Small intestine (tissue), 7 donors: ENCODE data around the gene PCDHB10. TPM values are rescaled to one million over a fixed set of nuclear protein-coding genes. Genes with fewer than 3 reads are reported as not detected.
"Not testable (repeated sequence)": the region's sequence is repeated elsewhere in the genome, so short reads cannot be mapped to it uniquely, and the experiment has no call there.

Experiments used
- DNase-seq, 2 donors: peaks; one replicate each; pipeline versions ENCODE4 v3.0.0 to v3.0.0-alpha.2; 2013
- FAIRE-seq: peaks from 2 replicates; lab custom pipeline; 2012; peaks lifted over from hg19 to GRCh38; lab: Jason Lieb, UNC
- H3K27ac ChIP-seq, 3 donors: one replicate each; pipeline ENCODE4 v1.5.1; 2013; ENCODE audit warnings: low read length in 2 of 3, mild to moderate bottlenecking in 2 of 3, control low read depth in 1 of 3, inconsistent platforms in 1 of 3, low read depth in 1 of 3, moderate library complexity in 1 of 3
- H3K27me3 ChIP-seq, 3 donors: one replicate each; pipeline ENCODE4 v1.6.1; 2013; ENCODE audit warnings: low read length in 3 of 3, inconsistent platforms in 1 of 3; ENCODE audit not compliant: control insufficient read depth in 3 of 3, insufficient read depth in 3 of 3
- H3K36me3 ChIP-seq, 3 donors: one replicate each; pipeline ENCODE4 v1.6.1; 2013; ENCODE audit warnings: low read length in 3 of 3, inconsistent platforms in 1 of 3, low read depth in 1 of 3, mild to moderate bottlenecking in 1 of 3, moderate library complexity in 1 of 3; ENCODE audit not compliant: control insufficient read depth in 3 of 3, insufficient read depth in 2 of 3
- H3K4me1 ChIP-seq, 3 donors: one replicate each; pipeline ENCODE4 v1.6.1; 2013; ENCODE audit warnings: low read length in 2 of 3, inconsistent platforms in 1 of 3, low read depth in 1 of 3, mild to moderate bottlenecking in 1 of 3, moderate library complexity in 1 of 3; ENCODE audit not compliant: control insufficient read depth in 3 of 3, insufficient read depth in 2 of 3
- H3K4me3 ChIP-seq, 3 donors: one replicate each; pipeline ENCODE4 v1.5.1; 2013; ENCODE audit warnings: low read length in 3 of 3, control low read depth in 1 of 3, inconsistent platforms in 1 of 3, low read depth in 1 of 3, mild to moderate bottlenecking in 1 of 3, moderate library complexity in 1 of 3
- H3K9me3 ChIP-seq, 2 donors: one replicate each; pipeline ENCODE4 v1.6.1; 2013; ENCODE audit warnings: low read depth in 1 of 2, low read length in 1 of 2; ENCODE audit not compliant: control insufficient read depth in 2 of 2, insufficient read depth in 1 of 2
- WGBS, 3 donors: extraction: QIAGEN DNeasy Blood & Tissue Kit; methylation state at CpG; one replicate each; pipeline ENCODE4 v1.1.7; 2013; 5-methylcytosine and 5-hydroxymethylcytosine counted together
- polyA plus RNA-seq, 4 donors: library from polyadenylated mRNA; stranded (reverse) in 3 of 4; unstranded in 1 of 4; fragments of 200-250 nt in 3 of 4; fragments of 120-200 nt in 1 of 4; gene quantifications; one replicate each; pipeline versions ENCODE4 v1.2.1 to v1.2.3, GENCODE V29; 2013
- donor health status: healthy with polysubstance abuse.
- donor health status: control.
- donor health status: control.
- donor health status: Bipolar disorder and iron deficiency.
- donor health status: healthy.

Gene PCDHB10
- polyA plus RNA-seq, 4 donors, result 1.1 to 1.3 TPM; not detected in 2

GRCh38 chr5:141157356-141157755 lies 34.8 kb upstream of the PCDHB10 start:
- not testable (repeated sequence) for FAIRE-seq, H3K27me3 ChIP-seq, H3K4me1 ChIP-seq, H3K27ac ChIP-seq, H3K4me3 ChIP-seq, H3K36me3 ChIP-seq, DNase-seq
- H3K9me3 ChIP-seq, result peaks cover 0 to 30% of the 10 kb centered on the region in 2 donors
- WGBS, 3 donors, result 40 to 70% (median 59%) methylated on average over 25 to 38 of the region's 38 CpGs

- not testable (repeated sequence) for H3K36me3 ChIP-seq, H3K4me1 ChIP-seq, H3K4me3 ChIP-seq, H3K27ac ChIP-seq, H3K27me3 ChIP-seq, DNase-seq, FAIRE-seq
- peaks cover 0 to 29% of the 10 kb centered on the region in 2 donors for H3K9me3 ChIP-seq
- 40 to 70% (median 62%) methylated on average over 15 to 22 of the region's 28 CpGs for whole genome bisulfite sequencing, 3 donors
Observed at GRCh38 chr5:141157901-141158300, 34.3 kb upstream of the PCDHB10 start.

- DNase-seq, result peak; percentile 1 to 11
- Histone ChIP-seq H3K9me3 (peaks cover 0 to 20% of the 10 kb centered on the region in 2 donors), H3K36me3 (no peaks in the 10 kb centered on the region), H3K27ac (no peak within 1 kb of the TSS), H3K4me1 (no peaks in the 10 kb centered on the region), H3K4me3 (peak within 1 kb of the TSS in 1 of 3 donors; percentile 12), H3K27me3 (no peaks in the 10 kb centered on the region)
- WGBS, 3 donors, result 33 to 48% (median 36%) methylated on average over 20 of the region's 20 CpGs
- no peak for FAIRE-seq
Observed at GRCh38 chr5:141172381-141173204, 19.6 kb upstream of the PCDHB10 start, which contains the start of gene PCDHB7. Gene PCDHB7, plus strand, starts transcription at chr5:141172644. Its CDS starts 192 bp downstream, at chr5:141172836.

GRCh38 chr5:141174291-141175104 lies 17.7 kb upstream of the PCDHB10 start:
- not testable (repeated sequence) for H3K27me3 ChIP-seq, H3K4me1 ChIP-seq, FAIRE-seq, H3K36me3 ChIP-seq, DNase-seq, H3K27ac ChIP-seq, H3K4me3 ChIP-seq
- H3K9me3 ChIP-seq, result peaks cover 0 to 24% of the 10 kb centered on the region in 2 donors
- 49 to 72% (median 63%) methylated on average over 52 to 79 of the region's 79 CpGs for WGBS, 3 donors

DNA sequence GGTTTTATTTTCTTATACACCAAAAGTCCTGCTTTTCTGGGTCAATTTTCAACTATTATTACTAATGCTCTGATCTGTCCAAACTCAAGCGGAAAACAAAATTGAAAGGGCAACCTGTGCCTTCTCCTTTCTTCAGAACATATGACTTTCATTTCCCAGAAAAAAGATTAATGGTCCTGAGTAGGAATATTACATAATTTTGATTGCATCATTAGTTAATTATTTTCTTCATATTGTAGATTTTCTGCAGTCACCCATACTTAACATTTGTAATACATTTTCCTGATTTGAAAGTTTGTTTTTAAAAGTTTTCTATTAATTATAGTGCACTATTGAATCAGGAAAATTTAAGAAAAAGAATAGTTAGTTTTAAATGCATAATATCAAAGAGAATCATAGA lies 16.2 kb upstream of the PCDHB10 start:
- Histone ChIP-seq H3K9me3 (peaks cover 0 to 32% of the 10 kb centered on the region in 2 donors), H3K27me3 (no peaks in the 10 kb centered on the region), H3K36me3 (no peaks in the 10 kb centered on the region), H3K4me3 (no peak overlapping the region), H3K4me1 (no peaks in the 10 kb centered on the region), H3K27ac (no peak overlapping the region)
- WGBS, 3 donors, result 65 to 72% (median 68%) methylated on average over 1 of the region's 1 CpG
- peak; percentile 96 for FAIRE-seq
- no peak for DNase-seq

DNA sequence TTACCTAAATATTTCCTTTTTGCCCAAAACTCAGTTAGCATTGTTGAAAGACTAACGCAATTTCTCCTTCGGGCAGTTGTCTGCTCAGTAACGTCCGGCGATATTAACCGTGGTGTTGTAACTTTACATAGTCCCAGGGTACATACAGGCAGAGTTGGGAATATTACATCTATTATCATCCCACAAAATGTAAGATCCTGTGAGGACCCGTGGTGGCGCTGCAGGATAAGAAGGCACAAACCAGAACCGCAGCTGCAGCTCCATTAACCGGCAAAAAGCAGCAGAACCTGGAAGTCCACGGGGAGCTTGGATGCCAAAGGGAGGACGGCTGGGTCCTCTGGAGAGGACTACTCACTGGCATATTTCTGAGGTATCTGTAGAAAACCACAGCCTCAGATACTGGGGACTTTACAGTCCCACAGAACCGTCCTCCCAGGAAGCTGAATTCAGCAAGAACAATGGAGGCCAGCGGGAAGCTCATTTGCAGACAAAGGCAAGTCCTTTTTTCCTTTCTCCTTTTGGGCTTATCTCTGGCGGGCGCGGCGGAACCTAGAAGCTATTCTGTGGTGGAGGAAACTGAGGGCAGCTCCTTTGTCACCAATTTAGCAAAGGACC lies 14.5 kb upstream of the PCDHB10 start, which contains the start of gene PCDHB8:
Gene PCDHB8, plus strand, starts transcription at position 214 of the 615 bp plus-strand sequence. Its CDS starts 245 bp downstream, at position 459.
- not testable (repeated sequence) for H3K27ac ChIP-seq, H3K27me3 ChIP-seq, H3K36me3 ChIP-seq, FAIRE-seq, H3K4me3 ChIP-seq, H3K4me1 ChIP-seq, DNase-seq
- peaks cover 0 to 37% of the 10 kb centered on the region in 2 donors for H3K9me3 ChIP-seq
- WGBS, 3 donors, result 26 to 42% (median 41%) methylated on average over 13 to 15 of the region's 18 CpGs

- DNase-seq, H3K4me1 ChIP-seq, H3K4me3 ChIP-seq, H3K27ac ChIP-seq, FAIRE-seq, H3K36me3 ChIP-seq, H3K27me3 ChIP-seq: not testable (repeated sequence)
- WGBS, 3 donors, result 49 to 64% (median 57%) methylated on average over 27 to 35 of the region's 39 CpGs
- peaks cover 0 to 37% of the 10 kb centered on the region in 2 donors for H3K9me3 ChIP-seq
Observed at GRCh38 chr5:141179371-141179770, 12.8 kb upstream of the PCDHB10 start.

- FAIRE-seq, result not testable (repeated sequence)
- H3K9me3 ChIP-seq, result peaks cover 0 to 34% of the 10 kb centered on the region in 2 donors
Observed at GRCh38 chr5:141179876-141180275, 12.3 kb upstream of the PCDHB10 start.

More at GRCh38 chr5:141179876-141180275, 12.3 kb upstream of the PCDHB10 start:
- H3K4me1 ChIP-seq, H3K36me3 ChIP-seq, H3K4me3 ChIP-seq, H3K27ac ChIP-seq, H3K27me3 ChIP-seq, DNase-seq: not testable (repeated sequence)
- 37 to 45% (median 42%) methylated on average over 11 to 27 of the region's 32 CpGs for WGBS, 3 donors
